Medulla oblongata (tissue), 1 donor: ENCODE data around the gene MARCHF5.
A peak's percentile ranks its signal among the peaks of the same experiment; 100 is the strongest.

Source experiments
- DNase-seq: peaks from one replicate; pipeline ENCODE4 v3.0.0-alpha.2; 2015; ENCODE audit errors: extremely low spot score

Gene MARCHF5

DNA sequence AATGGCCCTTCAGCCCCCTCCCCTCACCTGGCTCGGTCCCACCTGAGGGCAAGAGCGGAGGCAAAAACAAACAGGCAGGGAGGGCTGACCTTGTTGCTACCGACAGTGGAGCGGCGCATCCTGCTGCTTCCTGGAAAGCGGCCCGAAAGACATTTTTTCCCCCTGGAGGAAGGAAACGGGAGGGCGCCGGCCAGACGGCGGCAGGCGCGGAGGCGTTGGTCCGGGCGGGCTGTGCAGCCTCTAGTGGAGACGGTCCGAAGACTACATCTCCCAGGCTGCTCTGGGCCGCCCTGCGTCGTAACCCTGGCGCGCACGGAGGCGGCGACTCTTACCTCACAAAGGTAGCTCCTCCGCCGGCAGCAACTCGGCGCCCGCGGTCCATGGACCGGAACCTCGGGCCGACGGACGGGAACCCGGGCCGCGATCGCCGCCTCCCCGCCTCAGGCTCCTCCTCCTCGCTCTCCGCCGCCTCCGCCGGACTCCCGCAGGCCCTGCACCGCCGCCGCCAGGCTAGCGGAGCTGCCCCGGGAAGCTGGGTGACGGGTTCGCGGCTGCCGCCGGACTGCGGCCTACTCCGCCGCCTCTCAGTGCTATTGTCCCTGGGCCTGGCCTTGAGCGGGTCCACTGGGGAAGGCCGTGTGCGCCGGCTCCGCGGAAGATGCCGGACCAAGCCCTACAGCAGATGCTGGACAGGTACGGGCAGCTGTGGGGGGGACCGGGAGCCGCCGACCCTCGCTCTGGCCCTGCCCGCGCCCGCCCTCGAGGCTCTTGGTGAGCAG, at the start of gene MARCHF5, which contains the start of gene CPEB3:
Gene MARCHF5 (plus strand): TSS at position 331 of the 779 bp plus-strand sequence. CDS start 328 bp downstream, at position 659.
Gene CPEB3 (minus strand): TSS at position 242 of the 779 bp plus-strand sequence. CDS start 50,728 bp downstream, outside the sequence.
- DNase-seq: peak; percentile 95

GRCh38 chr10:92241501-92241900, 49.5 kb upstream of the MARCHF5 start:
- peak; percentile 33 for DNase-seq

GRCh38 chr10:92242380-92242779, 48.6 kb upstream of the MARCHF5 start:
- DNase-seq: no peak

- peak; percentile 89 for DNase-seq
Observed at GRCh38 chr10:92242910-92243671, 47.9 kb upstream of the MARCHF5 start.

- no peak for DNase-seq
Observed at GRCh38 chr10:92244796-92245195, 46.2 kb upstream of the MARCHF5 start.

DNA sequence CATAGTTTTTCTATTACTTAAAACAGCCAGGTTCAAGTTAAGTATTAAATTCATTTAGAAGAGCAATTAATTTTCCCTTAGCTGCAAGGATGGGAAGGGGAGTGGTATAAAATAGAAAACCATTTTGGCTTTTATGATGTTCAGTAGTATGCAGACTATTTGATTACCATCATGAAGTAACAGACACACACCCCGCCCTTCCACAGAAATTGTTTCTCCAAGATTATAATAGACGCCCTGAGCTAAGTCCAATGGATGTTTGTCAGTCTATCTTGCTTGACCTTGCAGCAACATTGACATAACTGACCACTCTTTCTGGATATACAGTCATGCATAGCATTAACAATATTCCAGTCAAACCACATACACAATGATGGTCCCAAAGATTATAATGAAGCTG, 42.4 kb upstream of the MARCHF5 start:
- no peak for DNase-seq

DNA sequence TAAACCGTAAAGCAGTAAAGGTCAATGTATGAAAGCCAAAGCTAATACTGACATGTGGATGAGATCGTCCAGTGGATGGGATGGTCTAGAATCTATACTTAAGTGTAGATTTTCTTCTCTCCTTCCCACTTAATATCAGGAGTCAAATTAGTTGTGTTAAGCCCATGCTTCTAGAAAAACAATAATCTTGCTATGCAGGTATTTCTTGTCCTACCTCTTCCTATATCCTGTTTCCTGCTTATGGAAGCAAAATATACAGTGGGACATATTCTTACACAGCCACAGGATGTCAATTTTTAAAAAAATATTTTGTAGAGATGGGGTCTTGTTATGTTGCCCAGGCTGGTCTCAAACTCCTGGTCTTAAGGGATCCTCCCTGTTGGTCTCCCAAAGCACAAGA, 27.6 kb upstream of the MARCHF5 start:
- DNase-seq: no peak

GRCh38 chr10:92264249-92264648, 26.7 kb upstream of the MARCHF5 start:
- no peak for DNase-seq

- DNase-seq: no peak
Observed at GRCh38 chr10:92265687-92266258, 25.2 kb upstream of the MARCHF5 start.

DNA sequence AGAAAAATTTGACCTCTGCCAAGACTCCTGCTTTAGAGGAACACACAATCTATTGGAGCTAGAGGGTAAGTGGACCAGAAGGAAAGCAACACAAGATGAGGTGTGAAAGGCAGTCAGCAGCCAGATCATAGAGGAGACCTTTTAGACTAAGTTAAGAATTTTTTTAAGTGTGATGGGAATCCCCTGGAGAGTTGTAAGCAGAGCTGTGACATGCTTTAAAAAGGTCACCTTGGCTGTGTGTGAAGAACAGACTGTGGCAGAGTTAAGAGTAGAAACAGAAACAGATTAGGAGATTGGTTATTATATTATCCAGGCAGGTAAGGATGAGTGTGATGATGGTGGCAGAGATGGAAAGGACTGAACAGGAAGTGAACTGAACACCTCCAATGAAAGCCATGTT, 23.6 kb upstream of the MARCHF5 start:
- DNase-seq: no peak

DNA sequence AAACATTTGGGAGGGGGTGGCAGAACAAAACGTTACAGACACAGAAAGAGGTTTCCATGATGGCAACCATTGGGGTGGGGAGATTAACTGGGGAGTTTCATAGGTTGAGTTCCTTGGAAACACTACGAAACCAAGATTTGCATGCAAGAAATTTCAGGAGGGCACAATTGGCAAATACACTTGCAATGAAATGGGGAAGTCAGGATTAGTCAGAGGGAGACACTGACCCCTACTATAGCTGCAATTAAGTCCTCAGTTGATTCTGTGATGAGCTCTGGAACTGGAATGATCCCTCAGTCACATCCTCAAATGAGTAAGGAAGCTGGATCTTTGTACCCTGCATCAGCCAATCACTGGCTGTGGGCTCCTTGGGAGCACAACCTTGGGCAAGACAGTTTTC, 22.2 kb upstream of the MARCHF5 start:
- no peak for DNase-seq

DNA sequence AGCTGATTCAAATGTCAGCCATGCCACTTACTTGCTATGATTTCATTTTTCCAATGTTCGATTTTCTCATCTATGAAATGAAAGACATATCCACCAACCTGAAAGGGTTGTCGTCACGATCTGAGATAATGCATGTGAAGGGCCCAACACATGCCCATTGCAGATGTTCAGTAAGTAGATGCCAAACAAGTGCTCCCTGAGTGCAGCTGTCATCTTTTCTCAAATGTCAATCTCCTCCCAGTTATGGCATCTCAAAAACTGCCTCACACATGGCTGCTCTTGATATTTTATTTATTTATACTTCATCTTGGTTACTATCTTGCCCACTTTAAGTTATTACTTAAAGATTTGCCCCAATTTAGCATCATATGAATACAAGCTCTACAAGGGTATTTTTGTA, 16.9 kb upstream of the MARCHF5 start:
- DNase-seq: no peak

- DNase-seq: peak; percentile 15
Observed at GRCh38 chr10:92278996-92279696, 11.8 kb upstream of the MARCHF5 start.

DNA sequence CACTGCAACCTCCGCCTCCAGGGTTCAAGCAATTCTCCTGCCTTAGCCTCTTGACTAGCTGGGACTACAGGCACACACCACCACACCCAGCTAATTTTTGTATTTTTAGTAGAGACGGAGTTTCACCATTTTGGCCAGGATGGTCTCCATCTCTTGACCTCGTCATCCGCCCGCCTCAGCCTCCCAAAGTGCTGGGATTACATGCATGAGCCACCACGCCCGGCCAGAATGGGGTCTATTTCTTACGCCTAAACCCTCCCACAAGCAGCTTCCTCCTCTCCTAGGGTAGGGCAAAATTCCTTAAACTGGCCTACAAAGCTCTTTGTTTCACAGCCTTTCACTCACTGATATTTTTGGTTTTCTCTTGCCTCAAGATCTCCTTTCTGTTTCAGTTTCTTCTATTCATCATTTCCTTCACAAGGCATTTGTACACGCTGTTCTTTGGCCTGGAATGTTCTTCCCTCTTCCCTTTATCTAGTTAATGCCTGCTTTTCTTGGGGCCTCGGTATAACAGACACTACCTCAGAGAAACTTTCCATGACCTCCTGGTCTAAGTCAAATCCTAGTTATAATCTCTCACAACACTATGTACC, 6.8 kb upstream of the MARCHF5 start:
- DNase-seq: peak; percentile 80

- DNase-seq: peak; percentile 63
Observed at GRCh38 chr10:92290076-92290836, 711 bp upstream of the MARCHF5 start.

- DNase-seq: peak; percentile 18
Observed at GRCh38 chr10:92291616-92291865, 574 bp downstream of the MARCHF5 start.

GRCh38 chr10:92291921-92292845, 1.2 kb downstream of the MARCHF5 start:
- DNase-seq: peak; percentile 68

DNA sequence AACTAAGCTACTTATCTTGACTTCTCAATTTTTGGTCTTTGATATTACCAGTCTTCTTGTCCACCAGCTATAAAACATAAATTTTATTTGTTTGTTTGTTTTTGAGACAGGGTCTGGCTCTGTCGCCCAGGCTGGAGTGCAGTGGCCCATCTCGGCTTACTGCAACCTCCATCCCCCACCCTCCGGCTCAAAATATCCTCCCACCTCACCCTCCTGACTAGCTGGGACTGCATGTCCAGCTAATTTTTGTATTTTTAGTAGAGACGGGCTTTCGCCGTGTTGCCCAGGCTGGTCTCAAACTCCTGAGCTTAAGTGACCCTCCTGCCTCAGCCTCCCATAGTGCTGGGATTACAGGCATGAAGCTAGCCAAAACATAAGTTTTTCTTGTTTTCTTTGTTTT, 7.5 kb downstream of the MARCHF5 start:
- no peak for DNase-seq

DNA sequence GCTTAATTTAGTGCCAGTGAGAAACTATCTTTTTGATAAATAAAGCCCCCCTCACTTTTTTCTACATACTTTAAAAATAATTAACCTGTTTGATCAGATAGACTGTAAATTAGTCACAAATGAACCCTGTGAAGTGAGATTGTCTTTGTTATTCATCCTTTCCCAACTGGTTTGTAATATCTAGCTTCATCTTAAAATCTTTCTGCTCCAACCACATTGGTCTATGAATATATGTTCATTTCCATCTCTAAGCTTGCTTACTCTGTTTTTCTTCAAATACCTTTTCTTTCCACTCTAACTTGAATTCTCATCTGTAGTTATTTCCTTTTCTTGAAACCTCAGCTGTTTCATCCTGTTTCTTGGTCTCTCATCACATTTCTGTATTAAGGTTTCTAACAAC, 12.1 kb downstream of the MARCHF5 start:
- no peak for DNase-seq

DNA sequence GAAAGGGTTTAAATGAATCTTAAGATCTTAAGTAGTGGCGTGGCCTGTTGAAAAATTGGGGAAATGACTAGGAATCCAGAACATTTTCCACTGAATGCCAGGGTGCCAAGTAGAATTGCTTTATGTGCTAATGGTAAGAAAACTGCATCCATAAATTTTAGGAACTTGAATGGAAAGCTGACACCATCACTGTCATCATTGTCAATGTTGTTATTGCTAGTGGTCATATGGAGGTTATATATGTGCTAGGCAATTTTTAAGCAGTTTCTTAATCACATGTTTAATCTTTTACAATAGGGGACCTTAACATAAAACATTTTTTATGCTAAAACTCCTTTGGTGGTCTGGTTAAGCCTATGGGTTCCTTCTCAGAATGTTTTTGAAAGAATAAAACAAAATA, 13.1 kb downstream of the MARCHF5 start:
- DNase-seq: no peak
